WTC11 (cell line): ENCODE results near the gene NPC2.

Source experiments
- ZNF263 ChIP-seq: sonication (generic); formaldehyde crosslinking; IDR thresholded peaks from 2 replicates; pipeline ENCODE4 v1.8.1; 2022; ENCODE audit warnings: low read depth, mild to moderate bottlenecking, moderate library complexity, missing genetic modification reagents
- ZNF416 ChIP-seq: fragments of 250-450 bp; sonication (Bioruptor Pico); IDR thresholded peaks from 2 replicates; pipeline ENCODE4 v1.9.0; 2021; ENCODE audit warnings: mild to moderate bottlenecking, inconsistent platforms
- TF ChIP-seq, protein P1 (sequence below): sonication (generic); formaldehyde crosslinking; conservative IDR thresholded peaks from 2 replicates; pipeline ENCODE4 v1.8.1; 2023; ENCODE audit warnings: mild to moderate bottlenecking, low read depth, missing genetic modification reagents, moderate library complexity
- TF ChIP-seq, protein P2 (sequence below): fragments of 200-600 bp; IDR thresholded peaks from 2 replicates; pipeline ENCODE4 v1.8.0; 2022; ENCODE audit warnings: antibody characterized with exemption

DNA sequence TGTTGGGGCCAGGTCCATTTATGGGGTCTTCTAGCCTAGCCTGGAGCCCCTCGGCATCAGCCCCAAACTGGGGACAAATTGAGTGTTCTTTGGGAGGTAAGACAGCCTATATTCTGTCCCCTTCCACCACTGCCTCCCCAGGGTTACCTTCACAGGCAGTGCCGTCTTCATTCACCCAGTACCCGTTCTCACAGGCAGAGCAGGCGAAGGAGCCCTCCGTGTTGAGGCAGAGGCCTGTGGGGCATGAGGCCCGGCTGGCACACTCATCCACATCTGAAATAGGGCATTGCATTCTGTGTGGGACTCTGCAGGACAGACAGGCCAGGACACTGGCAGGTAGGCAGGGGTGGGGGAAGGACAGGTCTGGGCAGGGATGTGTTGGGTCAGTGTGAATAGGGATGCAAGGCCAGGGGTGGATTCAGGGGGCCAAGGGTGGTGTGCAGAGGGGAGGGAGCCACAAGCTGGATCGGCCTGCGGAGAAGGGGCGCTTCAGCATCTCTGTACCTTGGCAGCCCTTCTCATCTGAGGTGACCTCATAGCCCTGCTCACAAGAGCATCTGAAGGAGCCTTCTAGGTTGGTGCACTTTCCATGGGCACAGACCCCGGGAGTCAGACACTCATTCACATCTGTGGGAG, 16.6 kb upstream of the NPC2 start:
- no peak for TF ChIP-seq ZNF416 (CRISPR knock-in tag)
- TF ChIP-seq, protein P1, sequence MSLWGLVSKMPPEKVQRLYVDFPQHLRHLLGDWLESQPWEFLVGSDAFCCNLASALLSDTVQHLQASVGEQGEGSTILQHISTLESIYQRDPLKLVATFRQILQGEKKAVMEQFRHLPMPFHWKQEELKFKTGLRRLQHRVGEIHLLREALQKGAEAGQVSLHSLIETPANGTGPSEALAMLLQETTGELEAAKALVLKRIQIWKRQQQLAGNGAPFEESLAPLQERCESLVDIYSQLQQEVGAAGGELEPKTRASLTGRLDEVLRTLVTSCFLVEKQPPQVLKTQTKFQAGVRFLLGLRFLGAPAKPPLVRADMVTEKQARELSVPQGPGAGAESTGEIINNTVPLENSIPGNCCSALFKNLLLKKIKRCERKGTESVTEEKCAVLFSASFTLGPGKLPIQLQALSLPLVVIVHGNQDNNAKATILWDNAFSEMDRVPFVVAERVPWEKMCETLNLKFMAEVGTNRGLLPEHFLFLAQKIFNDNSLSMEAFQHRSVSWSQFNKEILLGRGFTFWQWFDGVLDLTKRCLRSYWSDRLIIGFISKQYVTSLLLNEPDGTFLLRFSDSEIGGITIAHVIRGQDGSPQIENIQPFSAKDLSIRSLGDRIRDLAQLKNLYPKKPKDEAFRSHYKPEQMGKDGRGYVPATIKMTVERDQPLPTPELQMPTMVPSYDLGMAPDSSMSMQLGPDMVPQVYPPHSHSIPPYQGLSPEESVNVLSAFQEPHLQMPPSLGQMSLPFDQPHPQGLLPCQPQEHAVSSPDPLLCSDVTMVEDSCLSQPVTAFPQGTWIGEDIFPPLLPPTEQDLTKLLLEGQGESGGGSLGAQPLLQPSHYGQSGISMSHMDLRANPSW (CRISPR knock-in tag), result no peak
- TF ChIP-seq, protein P2, sequence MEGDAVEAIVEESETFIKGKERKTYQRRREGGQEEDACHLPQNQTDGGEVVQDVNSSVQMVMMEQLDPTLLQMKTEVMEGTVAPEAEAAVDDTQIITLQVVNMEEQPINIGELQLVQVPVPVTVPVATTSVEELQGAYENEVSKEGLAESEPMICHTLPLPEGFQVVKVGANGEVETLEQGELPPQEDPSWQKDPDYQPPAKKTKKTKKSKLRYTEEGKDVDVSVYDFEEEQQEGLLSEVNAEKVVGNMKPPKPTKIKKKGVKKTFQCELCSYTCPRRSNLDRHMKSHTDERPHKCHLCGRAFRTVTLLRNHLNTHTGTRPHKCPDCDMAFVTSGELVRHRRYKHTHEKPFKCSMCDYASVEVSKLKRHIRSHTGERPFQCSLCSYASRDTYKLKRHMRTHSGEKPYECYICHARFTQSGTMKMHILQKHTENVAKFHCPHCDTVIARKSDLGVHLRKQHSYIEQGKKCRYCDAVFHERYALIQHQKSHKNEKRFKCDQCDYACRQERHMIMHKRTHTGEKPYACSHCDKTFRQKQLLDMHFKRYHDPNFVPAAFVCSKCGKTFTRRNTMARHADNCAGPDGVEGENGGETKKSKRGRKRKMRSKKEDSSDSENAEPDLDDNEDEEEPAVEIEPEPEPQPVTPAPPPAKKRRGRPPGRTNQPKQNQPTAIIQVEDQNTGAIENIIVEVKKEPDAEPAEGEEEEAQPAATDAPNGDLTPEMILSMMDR, result no peak
- no peak for TF ChIP-seq ZNF263 (CRISPR knock-in tag)
